Limb (tissue), 2 donors: Measurements from ENCODE around the gene LIPC.

Source experiments
- DNase-seq, 2 donors: peaks; one replicate each; pipeline ENCODE4 v3.0.0-alpha.2; 2016; ENCODE audit errors: extremely low spot score in 2 of 2

Gene LIPC

GRCh38 chr15:58474741-58475323, 43.0 kb downstream of the LIPC start:
- no peak for DNase-seq

- DNase-seq: no peak
Measured at GRCh38 chr15:58475573-58476524, 44.1 kb downstream of the LIPC start.

- no peak for DNase-seq
Measured at GRCh38 chr15:58476525-58477162, 44.9 kb downstream of the LIPC start.

GRCh38 chr15:58477170-58477569, 45.4 kb downstream of the LIPC start:
- no peak for DNase-seq

- DNase-seq: no peak
Measured at GRCh38 chr15:58478035-58478434, 46.2 kb downstream of the LIPC start.

- no peak for DNase-seq
Measured at GRCh38 chr15:58478579-58478978, 46.8 kb downstream of the LIPC start.

GRCh38 chr15:58479941-58480340, 48.1 kb downstream of the LIPC start:
- DNase-seq: no peak

- DNase-seq: no peak
Measured at GRCh38 chr15:58483376-58483775, 51.6 kb downstream of the LIPC start.

GRCh38 chr15:58484791-58485600, 53.2 kb downstream of the LIPC start:
- no peak for DNase-seq

- DNase-seq: no peak
Measured at GRCh38 chr15:58486062-58486461, 54.3 kb downstream of the LIPC start.

- DNase-seq: no peak
Measured at GRCh38 chr15:58486564-58486963, 54.8 kb downstream of the LIPC start.

- DNase-seq: no peak
Measured at GRCh38 chr15:58487041-58487723, 55.4 kb downstream of the LIPC start.

GRCh38 chr15:58487724-58488120, 55.9 kb downstream of the LIPC start:
- no peak for DNase-seq

GRCh38 chr15:58489289-58490085, 57.7 kb downstream of the LIPC start:
- no peak for DNase-seq

- no peak for DNase-seq
Measured at GRCh38 chr15:58490086-58490887, 58.5 kb downstream of the LIPC start.

GRCh38 chr15:58490888-58491473, 59.2 kb downstream of the LIPC start:
- no peak for DNase-seq

GRCh38 chr15:58491499-58492202, 59.9 kb downstream of the LIPC start:
- no peak for DNase-seq

GRCh38 chr15:58492661-58493397, 61.0 kb downstream of the LIPC start:
- DNase-seq: no peak
